Right lung (tissue), 5 donors: ENCODE results near the gene DACT3. TPM values are rescaled to one million over a fixed set of nuclear protein-coding genes. Genes with fewer than 3 reads are reported as not detected.

Experiments
- DNase-seq, 2 donors: peaks; one replicate each; pipeline ENCODE4 v3.0.0-alpha.2; 2013
- polyA plus RNA-seq, 5 donors: library from polyadenylated mRNA; unstranded; fragments of 120-200 nt; gene quantifications; one replicate each; pipeline versions ENCODE4 v1.2.1 to v1.2.3, GENCODE V29; 2013; ENCODE audit warnings: inconsistent platforms in 1 of 5, low replicate concordance in 1 of 5; ENCODE audit not compliant: insufficient read length in 5 of 5, insufficient read depth in 1 of 5

DACT3 gene
- polyA plus RNA-seq, 5 donors, result 40.7 to 56.2 (median 45.9) TPM

DNA sequence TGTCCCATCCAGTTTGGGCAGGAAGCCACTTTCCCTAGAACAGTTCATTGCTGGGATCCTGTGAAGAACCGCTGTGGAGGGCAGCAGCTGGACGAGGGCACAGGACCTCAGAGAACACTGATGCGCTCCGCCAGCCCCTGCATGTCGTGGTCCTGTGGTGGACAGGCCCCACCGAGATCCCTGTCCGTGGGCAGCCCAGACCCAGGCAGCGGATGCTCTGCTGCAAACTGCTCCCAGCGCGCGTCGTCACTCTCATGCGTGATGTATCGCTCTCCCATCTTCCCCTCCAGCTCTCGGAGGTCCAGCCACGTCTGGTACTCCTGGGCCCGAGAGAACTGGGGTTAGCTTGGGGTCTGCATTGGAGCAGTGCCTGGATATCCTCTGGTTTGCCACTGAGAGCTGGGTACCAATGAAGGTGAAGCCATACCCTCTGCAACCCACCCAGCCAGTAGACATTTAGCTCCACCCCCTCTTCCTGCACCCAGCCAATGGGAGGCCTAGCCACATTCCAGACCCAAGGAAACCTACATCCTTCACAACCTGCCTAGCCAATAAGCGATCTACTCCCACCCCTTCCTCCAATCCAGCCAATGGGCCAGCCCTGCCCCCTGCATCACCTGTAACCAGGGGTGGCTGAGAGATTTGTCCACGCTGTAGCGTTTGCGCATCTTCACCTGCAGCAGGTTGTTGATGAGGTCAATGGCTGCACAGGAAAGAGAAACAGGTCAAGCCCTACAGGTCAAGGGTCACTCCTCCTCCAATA is 13.6 kb upstream of the DACT3 start:
- no peak for DNase-seq

DNA sequence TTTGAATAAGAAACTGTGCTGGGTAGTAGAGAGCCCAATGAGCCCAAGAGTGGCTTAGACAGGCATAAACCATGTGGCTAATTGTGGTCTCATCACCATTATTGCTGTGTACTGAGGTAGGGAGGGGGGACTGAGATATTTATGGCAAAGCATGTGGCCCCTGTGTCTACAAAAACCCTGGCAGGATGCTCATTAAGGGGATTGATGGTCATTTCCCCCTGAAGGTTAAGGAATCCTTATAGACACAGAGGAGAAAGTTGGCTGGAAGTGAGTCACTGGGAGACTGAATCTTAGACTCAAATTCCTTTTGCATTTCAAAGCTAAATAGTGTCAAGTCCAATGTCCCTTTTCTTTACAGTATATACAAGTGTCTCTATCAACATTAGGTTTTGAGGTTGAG is 9.8 kb upstream of the DACT3 start:
- DNase-seq, result no peak

DNA sequence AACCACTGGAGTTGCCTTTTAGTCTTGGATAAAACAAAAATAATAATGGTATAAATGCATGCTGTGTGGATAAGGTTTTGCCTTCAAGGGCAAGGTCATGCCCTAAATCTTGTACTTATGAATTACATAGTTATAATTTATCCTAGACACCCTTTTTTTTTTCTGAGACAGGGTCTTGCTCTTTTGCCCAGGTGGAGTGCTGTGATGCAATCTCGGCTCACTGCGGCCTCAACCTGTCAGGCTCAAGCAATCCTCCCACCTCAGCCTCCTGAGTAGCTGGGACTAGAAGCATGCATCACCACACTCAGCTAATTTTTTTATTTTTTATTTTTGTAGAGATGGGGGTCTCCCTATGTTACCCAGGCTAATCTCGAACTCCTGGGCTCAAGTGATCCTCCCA is 7.7 kb upstream of the DACT3 start:
- no peak for DNase-seq

DNA sequence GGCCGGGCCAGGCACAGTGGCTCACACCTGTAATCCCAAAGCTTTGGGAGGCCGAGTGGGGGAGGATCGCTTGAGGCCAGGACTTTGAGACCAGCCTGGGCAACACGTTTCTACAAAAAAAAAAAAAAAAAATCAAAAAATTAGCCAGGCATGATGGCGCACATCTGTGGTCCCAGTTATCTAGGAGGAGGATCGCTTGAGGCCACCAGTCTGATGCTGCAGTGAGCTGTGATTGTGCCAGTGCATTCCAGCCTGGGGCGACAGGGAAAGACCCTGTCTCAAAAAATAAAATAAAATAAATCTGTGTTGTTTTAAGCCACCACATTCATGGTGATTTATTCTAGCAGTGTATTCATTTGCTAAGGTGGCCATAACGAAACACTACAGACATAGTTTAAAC is 4.1 kb upstream of the DACT3 start:
- no peak for DNase-seq

DNA sequence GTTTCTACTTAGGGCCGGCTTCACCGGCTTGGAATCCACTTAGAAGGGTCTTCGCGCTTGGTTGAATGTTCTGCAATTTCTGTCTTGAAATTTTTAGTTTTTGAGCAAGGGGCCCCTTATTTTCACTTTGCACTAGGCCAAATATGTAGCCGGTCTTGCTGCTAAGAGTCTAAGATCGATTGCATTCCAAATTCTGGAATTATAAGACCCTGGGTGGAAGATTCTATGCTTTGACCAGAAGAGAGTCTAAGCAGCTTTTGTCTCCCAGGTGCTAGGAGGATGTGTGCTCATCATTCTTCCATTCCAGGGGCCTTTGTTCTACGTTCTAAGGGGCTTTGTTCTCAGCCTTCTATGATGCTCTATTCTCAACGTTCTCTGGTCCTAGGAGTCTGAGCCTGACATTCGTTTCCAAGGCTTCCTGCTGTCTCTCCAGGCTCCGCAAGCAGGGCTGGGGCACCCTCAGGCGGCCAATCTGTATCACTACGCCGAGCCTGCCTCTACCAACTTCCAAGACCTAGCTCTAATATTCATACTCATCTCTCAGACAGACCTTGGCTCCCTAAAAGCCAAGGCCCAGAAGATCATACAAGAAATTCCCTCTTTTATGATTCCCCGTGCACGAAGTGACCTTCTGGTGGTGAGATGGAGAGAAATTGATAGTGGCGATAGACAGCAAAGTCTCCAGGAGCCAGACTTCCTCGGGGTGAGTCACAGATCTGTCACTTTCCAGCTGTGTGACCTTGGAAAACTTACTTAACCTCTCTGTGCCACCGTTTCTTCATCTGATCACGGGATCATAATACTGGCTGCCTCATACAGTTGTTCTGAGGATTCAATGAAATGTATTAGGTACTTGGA is 982 bp upstream of the DACT3 start:
- peak; percentile 75 to 82 for DNase-seq

DNA sequence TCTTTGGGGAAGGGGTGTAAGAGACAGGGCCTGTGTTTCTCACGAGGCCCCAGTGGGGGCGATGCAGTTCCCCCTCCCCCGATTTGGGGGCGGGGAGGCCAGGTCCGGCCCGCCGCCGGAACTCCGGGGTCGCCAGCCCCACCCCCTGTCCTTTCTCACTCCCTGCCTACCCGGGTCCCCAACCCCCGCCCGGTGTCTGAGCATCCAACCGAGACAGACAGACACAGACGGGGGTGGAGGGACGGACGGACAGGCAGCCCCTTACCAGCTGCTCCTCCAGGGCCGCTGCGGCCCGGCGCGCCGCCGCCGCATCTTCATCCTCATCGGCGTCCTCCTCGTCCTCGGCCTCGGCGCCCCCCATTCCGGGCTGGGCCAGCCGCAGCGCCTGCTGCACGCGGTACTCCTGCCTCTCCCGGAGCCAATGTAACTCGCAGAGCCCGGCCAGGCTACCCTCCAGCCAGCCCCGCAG is 397 bp downstream of the DACT3 start:
- peak in 1 of 2 donors; percentile 42 for DNase-seq

DNA sequence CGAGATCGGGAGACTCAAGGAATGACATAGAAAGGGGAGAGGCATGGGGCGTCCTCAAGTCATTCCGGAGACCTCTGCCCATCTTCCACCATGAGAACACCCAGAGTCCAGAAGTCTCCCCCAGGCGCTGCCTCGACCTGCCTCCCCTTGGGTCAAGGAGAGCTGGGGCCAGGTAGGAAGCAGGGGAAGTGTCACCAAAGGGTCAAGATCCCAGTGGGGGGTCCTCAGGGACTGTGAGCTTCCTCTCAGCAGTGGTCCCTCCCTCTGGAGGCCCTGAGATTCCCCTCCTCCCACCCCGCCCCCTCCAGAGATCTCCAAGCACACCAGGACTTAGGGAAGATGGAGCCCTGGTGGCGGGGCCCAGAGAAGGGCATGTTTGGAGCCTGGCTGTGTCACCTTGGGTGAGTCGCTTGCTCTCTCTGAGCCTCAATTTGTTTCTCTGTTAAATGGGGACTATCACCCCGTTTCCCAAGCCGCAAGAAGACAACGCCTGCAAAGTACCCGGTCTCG is 919 bp downstream of the DACT3 start:
- DNase-seq, result peak; percentile 74 to 82

DNA sequence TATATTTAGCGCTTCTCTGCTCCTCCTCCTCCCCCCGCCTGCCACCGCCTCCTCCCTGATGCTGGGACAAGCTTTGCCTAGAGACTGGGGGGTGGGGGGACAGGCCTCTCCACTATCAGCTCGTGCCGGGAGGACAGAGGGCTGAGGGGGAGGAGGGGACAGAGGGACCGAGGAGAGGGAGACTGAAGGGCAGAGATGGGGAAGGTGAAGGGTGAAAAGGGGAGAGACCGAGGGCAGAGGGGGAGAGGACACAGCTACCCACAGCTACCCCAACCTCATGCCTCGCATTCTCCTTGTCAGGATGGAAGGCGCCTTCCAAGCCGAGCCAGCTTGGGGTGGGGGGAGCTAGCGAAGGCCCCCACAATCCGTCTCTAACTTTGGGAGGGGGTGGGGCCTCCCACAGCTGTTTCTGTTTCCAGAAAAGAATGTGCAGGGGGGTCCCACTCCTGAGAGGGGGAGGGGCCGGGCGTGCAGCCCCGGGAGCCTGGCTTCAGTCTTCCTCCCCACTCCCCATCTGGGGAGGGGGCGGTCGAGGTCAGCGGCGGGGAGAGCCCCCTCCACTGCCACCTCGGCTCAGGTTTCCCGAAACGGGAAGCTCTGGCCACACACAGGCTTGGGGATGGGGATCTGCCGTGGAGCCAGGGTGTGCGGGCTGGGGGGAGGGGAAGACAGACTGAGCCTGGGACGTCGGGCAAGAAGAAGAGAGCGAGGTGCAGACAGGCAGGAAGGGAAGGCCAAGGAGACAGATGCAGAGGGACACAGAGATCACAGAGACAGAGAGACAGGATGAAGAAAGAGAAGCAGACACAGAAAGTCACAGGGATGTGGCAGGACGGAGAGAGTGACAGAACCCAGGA is 1.6 kb downstream of the DACT3 start:
- peak; percentile 74 to 78 for DNase-seq

DNA sequence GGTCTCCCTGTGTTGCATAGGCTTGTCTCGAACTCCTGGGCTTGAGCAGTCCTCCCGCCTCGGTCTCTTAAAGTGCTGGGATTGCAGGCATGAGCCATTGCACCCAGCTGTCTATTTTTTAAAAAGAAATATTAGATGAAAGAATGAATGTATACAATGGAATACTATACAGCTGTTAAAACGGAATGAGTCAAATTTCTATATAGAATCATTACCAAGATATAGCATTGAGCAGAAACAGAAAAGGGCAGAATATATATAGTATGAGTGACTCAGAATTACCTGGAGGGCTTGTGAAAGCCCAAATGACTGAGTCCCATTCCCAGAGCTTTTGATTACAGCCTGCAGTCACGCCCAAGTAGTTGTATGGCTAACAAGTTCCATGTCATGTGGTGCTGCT is 4.4 kb downstream of the DACT3 start:
- DNase-seq, result no peak

DNA sequence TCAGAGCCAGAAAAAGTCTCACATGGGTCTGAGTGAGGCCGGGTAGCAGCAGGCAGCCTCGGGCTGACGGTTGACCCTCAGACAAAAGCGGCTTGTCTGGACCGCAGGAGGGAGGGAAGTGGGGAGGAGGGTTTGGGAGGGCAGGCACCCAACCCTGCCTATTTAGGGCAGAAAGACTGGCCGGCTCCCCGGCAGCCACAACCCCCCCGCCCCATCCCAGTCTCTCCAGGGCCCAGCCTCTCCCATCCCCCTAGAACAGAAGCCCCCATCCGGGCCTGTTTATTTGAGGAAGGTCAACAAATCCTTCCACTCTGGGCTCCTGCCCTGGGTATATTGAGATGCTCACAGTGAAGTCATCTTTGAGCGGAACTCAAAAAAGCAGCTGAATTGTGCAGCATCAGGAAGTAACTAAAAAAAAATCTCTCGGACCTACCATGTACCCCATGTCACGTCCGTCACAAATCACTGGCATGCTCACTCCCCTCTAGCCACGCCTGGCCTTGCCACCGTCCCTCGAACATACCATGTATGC is 6.3 kb downstream of the DACT3 start:
- DNase-seq, result peak; percentile 38 to 44

DNA sequence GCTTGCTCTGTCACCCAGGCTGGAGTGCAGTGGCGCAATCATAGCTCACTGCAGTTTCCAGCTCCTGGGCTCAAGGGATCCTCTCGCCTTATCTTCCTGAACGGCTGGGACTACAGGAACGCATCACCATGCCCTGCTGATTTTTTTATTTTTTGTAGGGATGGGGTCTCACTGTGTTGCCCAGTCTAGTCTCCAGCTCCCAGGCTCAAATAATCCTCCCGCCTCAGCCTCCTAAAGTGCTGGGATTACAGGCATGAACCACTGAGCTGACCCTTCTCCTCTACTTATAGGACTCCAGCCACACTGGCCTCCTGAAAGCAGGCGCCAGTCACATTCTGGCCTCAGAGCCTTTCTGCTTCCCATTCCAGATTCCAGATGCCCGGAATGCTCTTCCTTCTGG is 10.5 kb downstream of the DACT3 start:
- no peak for DNase-seq

DNA sequence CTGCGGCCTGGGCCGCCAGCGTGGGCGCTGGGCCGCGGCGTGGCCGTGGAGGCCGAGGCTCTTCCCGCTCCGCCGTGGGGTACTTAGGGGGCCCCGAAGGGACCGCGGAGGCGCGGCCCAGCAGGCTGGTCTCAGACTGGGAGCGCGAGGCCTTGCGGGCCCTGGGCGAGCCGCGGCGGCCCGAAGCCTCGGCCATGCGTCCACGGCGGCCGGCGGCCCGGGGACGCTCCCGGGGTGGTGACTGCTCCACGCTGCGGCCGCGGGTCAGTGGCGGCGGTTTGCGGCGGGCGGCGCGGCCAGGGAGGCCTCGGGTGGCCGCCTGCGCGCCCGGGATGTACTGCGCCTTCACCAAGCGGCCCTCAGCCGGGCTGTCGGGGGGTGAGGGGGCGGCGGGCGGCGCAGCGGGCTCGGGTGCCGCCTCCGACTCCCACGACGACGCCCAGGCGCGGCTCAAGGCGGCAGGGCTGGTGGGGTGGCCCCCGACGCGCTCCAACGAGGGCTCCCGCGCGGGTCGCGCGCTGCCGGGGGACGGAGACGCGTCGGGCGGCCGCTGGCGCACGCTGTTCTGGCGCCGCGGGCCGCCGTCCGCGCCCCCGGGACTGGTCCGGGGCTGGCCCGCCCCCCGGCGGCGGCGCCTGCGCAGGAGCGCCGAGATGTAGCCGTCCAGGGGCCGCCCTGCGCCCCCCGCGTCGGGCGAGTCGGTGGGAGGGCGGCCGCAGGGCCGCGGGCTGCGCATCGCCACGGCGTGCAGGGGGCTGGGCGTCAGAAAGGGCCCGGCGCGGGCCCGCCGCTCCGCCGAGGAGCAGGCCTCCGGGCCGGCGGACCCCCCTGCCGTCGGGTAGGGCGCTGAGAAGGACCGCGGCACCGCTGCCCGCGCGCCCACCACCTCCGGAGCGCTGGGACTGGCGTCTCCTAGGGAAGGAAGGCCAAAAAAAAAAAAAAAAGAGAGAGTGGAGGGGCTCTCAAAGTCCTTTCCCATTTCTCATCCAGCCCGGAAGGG is 11.7 kb downstream of the DACT3 start:
- no peak for DNase-seq

DNA sequence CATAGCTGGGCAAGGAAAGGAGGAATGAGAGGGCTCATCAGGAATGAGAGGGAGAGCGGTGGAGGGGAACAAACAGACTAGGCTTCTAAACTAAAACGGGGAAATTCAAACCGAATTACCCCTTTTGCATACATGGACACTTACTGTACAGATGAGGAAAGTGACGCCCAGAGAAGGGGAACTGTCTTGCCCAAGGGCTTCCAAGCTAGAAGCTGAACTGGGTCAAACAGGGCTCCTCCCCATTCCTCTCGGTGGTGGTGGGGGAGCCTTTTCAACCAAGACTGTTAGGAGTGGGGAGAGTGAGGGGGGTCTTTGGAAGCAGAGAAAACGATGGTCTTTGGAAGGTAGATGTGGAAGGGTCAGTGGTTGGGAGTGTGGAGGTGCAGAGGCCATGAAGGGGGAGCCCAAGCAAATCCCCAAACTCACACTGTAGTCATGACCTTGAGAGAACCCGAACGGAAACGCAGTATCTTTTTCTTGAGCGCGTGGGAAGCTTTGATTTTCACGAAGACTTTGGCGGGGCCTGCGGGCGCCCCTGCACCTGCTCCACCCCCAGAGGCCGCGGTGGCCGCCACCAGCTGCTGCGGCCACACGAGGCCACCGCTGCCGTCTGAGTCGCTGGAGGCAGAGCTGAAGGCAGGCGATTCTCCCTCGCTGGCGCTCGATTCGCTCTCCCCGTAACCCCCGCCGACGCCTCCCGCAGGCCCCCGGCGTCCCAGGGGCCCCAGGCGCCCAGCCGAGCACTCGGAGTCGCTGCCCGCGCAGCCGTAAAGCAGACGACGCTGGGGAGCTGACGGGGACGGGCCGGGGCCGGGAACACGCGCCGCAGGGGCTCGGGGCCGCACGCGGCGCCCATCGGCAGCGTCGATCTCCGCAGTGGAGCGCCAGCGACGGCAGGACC is 12.7 kb downstream of the DACT3 start:
- no peak for DNase-seq

DNA sequence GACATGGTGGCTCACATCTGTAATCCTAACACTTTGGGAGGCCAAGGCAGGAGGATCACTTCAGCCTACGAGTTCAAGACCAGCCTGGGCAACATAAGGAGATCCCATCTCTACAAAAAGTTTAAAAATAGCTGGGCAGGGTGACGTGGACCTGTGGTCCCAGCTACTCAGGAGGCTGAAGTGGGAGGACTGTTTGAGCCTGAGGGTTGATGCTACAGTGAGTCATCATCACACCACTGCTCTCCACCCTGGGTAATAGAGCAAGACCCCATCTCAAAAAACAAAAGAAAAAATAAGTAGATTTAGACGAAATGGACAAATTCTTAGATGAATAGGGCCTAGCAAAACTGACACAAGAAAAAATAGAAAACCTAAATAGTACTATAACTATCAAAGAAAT is 14.6 kb downstream of the DACT3 start:
- DNase-seq, result no peak

DNA sequence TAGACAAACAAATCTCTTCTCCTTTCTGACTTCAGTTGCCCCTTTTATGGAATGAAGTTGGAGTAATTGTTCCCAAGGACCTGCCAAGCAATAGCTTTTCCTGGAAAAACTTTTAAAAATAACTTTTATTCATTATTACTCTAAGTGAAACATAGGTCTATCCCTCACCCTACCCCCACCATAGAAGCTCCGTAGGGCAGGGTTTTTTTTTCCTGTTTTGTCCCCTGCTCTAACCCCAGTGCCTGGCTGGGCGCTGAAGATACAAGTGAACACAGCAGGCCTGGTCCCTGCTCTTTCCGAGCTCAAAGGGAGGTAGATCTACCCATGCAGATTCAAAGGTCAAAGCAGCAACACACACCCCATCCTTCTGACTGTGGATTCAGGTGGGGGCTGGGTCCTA is 16.3 kb downstream of the DACT3 start:
- DNase-seq, result no peak

DNA sequence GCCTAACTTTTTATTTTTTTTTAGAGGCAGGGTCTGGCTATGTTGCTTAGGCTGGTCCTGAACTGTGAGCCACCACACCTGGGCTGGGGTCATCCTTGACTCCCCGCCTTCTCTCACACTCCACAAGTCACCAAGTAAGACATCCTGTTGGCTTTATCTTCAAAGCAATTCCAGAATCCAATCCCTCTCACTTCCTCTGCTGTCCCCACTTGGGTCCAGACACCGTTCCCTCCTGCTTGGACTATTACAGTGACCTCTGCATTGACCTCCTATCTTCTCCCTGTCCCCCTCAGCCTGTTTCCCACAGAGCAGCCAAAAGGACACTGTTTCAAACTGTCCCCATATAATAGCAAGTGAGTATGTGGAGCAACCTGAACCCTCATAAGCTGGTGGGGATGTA is 20.3 kb downstream of the DACT3 start:
- no peak for DNase-seq

DNA sequence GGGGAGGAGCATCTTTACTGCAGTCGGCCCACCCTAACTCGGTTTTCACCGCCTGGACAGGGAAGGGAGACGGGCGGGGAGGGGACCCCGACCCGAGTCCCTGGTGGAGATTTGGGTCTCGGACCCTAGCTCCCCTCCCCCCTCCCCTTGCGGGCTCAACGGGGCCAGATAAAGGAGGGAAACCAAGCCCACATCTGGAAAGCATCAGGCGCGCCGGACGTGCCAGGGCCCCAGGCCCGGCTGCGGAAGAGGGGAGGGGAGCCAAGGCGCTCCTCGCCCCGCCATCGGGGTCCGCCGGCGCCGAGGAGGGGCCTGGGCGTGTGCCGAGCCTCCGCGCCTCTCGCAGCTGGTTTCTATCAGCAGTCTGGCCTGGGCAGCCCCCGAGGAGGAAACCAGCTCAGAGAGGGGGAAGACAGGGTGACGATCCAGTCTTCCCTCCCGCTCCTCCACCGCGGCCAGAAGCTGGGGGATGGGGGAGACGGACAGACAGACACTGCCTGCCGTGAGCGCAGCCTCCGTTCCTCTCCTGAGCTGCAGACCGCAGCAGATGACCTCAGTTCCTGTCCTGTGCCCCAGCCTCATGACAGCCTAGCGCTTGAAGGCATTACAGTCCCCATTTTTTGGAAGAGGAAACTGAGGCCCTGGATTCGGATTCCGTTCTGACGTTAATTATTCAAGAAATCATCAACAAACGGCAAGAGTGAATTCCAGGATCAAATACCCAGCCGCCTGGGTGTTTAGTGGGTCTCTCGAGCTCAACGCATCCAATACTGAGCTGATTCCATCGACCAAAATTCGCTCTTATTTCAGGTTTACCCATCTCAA is 21.4 kb downstream of the DACT3 start:
- DNase-seq, result peak; percentile 97

DNA sequence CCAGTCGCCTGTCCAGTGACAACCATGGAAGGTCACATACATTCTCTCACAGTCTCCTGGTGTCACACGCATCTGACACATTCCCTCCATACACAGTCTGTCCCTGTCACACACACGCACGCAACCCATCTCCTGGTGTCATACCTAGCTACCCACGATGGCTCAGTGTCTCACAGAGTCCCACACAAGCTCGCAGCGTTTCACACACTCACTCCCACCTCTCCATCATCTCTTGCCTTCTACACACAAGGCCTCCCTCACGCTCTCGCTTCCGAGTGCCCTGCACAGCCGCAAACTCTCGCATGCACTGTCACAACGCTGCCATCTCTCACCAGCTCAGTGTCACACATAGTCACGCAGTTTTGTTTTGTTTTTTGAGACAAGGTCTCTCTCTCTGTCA is 23.8 kb downstream of the DACT3 start:
- DNase-seq, result no peak
